HEK293 (cell line): ENCODE data around the gene TNFRSF6B.

Experiments
- ZBTB20 ChIP-seq: fragments of 450-650 bp; formaldehyde crosslinking; IDR thresholded peaks from 2 replicates; pipeline ENCODE4 v1.5.1; 2016; ENCODE audit warnings: missing biosample characterization, missing genetic modification characterization
- ZBTB21 ChIP-seq: fragments of 450-650 bp; formaldehyde crosslinking; IDR thresholded peaks from 2 replicates; pipeline ENCODE4 v1.5.1; 2017; ENCODE audit warnings: missing biosample characterization, missing genetic modification characterization
- ZNF335 ChIP-seq: fragments of 450-650 bp; formaldehyde crosslinking; conservative IDR thresholded peaks from 2 replicates; pipeline ENCODE4 v1.5.1; 2016; ENCODE audit warnings: missing biosample characterization, missing genetic modification characterization
- ZNF558 ChIP-seq: fragments of 450-650 bp; formaldehyde crosslinking; IDR thresholded peaks from 2 replicates; pipeline ENCODE4 v1.5.1; 2016; ENCODE audit warnings: missing biosample characterization, missing genetic modification characterization
- ZNF785 ChIP-seq: fragments of 450-650 bp; formaldehyde crosslinking; IDR thresholded peaks from 2 replicates; pipeline ENCODE4 v1.5.1; 2016; ENCODE audit warnings: missing biosample characterization, missing genetic modification characterization
- ZSCAN30 ChIP-seq: fragments of 450-650 bp; IDR thresholded peaks from 2 replicates; pipeline ENCODE4 v1.5.1; 2018; ENCODE audit warnings: missing biosample characterization, mild to moderate bottlenecking, missing genetic modification characterization, moderate library complexity
- ZXDB ChIP-seq: fragments of 450-650 bp; formaldehyde crosslinking; IDR thresholded peaks from 2 replicates; pipeline ENCODE4 v1.5.1; 2016; ENCODE audit warnings: missing biosample characterization, missing genetic modification characterization
- TF ChIP-seq, protein P1 (sequence below): fragments of 450-650 bp; formaldehyde crosslinking; IDR thresholded peaks from 2 replicates; pipeline ENCODE4 v1.5.1; 2016; ENCODE audit warnings: missing biosample characterization, missing genetic modification characterization
- TF ChIP-seq, protein P2 (sequence below): fragments of 450-650 bp; formaldehyde crosslinking; conservative IDR thresholded peaks from 2 replicates; pipeline ENCODE4 v1.5.1; 2016; ENCODE audit warnings: low read depth, missing biosample characterization, missing genetic modification characterization
- TF ChIP-seq, protein P3 (sequence below): fragments of 450-650 bp; formaldehyde crosslinking; optimal IDR thresholded peaks from 2 replicates; pipeline ENCODE3; 2016; ENCODE audit warnings: missing biosample characterization, mild to moderate bottlenecking, missing genetic modification characterization
- TF ChIP-seq, protein P4 (sequence below): fragments of 450-650 bp; formaldehyde crosslinking; IDR thresholded peaks from 2 replicates; pipeline ENCODE4 v1.5.1; 2016; ENCODE audit warnings: missing biosample characterization, missing genetic modification characterization
- TF ChIP-seq, protein P5 (sequence below): fragments of 450-650 bp; formaldehyde crosslinking; conservative IDR thresholded peaks from 2 replicates; pipeline ENCODE4 v1.5.1; 2016; ENCODE audit warnings: low read depth, missing biosample characterization, missing genetic modification characterization

TNFRSF6B gene

DNA sequence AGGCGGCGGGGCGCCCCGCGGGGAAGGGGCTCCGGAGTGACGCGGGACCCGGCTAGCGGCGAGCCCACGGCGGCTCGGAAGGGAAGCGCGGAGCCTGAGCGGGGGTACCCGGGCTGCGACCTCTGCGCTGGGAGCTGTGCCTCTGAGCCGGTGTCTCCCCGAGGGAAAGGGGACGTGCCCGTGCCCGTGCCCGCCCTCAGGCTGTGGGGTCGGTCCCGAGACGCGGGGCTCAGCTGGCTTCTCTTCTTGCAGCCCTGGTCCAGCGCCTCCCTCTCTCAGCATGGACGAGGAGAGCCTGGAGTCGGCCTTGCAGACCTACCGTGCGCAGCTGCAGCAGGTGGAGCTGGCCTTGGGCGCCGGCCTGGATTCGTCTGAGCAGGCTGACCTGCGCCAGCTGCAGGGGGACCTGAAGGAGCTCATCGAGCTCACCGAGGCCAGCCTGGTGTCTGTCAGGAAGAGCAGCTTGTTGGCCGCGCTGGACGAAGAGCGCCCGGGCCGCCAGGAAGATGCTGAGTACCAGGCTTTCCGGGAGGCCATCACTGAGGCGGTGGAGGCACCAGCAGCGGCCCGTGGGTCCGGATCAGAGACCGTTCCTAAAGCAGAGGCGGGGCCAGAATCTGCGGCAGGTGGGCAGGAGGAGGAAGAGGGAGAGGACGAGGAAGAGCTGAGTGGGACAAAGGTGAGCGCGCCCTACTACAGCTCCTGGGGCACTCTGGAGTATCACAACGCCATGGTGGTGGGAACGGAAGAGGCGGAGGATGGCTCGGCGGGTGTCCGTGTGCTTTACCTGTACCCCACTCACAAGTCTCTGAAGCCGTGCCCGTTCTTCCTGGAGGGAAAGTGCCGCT lies 12.1 kb downstream of the TNFRSF6B start (continued):
- TF ChIP-seq, protein P1, sequence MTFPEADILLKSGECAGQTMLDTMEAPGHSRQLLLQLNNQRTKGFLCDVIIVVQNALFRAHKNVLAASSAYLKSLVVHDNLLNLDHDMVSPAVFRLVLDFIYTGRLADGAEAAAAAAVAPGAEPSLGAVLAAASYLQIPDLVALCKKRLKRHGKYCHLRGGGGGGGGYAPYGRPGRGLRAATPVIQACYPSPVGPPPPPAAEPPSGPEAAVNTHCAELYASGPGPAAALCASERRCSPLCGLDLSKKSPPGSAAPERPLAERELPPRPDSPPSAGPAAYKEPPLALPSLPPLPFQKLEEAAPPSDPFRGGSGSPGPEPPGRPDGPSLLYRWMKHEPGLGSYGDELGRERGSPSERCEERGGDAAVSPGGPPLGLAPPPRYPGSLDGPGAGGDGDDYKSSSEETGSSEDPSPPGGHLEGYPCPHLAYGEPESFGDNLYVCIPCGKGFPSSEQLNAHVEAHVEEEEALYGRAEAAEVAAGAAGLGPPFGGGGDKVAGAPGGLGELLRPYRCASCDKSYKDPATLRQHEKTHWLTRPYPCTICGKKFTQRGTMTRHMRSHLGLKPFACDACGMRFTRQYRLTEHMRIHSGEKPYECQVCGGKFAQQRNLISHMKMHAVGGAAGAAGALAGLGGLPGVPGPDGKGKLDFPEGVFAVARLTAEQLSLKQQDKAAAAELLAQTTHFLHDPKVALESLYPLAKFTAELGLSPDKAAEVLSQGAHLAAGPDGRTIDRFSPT (tag by site-specific recombination), result no peak
- TF ChIP-seq ZNF785 (tag by site-specific recombination) (no peak), ZNF335 (tag by site-specific recombination) (peak; percentile 67), ZSCAN30 (tag by site-specific recombination) (no peak), ZBTB21 (tag by site-specific recombination) (no peak), ZNF558 (no peak), ZXDB (no peak), ZBTB20 (tag by site-specific recombination) (no peak)
- TF ChIP-seq, protein P2, sequence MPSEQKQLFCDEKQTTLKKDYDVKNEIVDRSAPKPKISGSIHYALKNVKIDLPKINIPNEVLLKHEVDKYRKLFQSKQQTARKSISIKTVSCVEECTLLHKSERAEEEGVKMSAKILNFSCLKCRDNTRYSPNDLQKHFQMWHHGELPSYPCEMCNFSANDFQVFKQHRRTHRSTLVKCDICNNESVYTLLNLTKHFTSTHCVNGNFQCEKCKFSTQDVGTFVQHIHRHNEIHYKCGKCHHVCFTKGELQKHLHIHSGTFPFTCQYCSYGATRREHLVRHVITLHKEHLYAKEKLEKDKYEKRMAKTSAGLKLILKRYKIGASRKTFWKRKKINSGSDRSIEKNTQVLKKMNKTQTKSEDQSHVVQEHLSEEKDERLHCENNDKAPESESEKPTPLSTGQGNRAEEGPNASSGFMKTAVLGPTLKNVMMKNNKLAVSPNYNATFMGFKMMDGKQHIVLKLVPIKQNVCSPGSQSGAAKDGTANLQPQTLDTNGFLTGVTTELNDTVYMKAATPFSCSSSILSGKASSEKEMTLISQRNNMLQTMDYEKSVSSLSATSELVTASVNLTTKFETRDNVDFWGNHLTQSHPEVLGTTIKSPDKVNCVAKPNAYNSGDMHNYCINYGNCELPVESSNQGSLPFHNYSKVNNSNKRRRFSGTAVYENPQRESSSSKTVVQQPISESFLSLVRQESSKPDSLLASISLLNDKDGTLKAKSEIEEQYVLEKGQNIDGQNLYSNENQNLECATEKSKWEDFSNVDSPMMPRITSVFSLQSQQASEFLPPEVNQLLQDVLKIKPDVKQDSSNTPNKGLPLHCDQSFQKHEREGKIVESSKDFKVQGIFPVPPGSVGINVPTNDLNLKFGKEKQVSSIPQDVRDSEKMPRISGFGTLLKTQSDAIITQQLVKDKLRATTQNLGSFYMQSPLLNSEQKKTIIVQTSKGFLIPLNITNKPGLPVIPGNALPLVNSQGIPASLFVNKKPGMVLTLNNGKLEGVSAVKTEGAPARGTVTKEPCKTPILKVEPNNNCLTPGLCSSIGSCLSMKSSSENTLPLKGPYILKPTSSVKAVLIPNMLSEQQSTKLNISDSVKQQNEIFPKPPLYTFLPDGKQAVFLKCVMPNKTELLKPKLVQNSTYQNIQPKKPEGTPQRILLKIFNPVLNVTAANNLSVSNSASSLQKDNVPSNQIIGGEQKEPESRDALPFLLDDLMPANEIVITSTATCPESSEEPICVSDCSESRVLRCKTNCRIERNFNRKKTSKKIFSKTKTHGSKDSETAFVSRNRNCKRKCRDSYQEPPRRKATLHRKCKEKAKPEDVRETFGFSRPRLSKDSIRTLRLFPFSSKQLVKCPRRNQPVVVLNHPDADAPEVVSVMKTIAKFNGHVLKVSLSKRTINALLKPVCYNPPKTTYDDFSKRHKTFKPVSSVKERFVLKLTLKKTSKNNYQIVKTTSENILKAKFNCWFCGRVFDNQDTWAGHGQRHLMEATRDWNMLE, result no peak
- TF ChIP-seq, protein P3, sequence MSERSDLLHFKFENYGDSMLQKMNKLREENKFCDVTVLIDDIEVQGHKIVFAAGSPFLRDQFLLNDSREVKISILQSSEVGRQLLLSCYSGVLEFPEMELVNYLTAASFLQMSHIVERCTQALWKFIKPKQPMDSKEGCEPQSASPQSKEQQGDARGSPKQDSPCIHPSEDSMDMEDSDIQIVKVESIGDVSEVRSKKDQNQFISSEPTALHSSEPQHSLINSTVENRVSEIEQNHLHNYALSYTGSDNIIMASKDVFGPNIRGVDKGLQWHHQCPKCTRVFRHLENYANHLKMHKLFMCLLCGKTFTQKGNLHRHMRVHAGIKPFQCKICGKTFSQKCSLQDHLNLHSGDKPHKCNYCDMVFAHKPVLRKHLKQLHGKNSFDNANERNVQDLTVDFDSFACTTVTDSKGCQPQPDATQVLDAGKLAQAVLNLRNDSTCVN (tag by site-specific recombination), result peak; percentile 21
- TF ChIP-seq, protein P4, sequence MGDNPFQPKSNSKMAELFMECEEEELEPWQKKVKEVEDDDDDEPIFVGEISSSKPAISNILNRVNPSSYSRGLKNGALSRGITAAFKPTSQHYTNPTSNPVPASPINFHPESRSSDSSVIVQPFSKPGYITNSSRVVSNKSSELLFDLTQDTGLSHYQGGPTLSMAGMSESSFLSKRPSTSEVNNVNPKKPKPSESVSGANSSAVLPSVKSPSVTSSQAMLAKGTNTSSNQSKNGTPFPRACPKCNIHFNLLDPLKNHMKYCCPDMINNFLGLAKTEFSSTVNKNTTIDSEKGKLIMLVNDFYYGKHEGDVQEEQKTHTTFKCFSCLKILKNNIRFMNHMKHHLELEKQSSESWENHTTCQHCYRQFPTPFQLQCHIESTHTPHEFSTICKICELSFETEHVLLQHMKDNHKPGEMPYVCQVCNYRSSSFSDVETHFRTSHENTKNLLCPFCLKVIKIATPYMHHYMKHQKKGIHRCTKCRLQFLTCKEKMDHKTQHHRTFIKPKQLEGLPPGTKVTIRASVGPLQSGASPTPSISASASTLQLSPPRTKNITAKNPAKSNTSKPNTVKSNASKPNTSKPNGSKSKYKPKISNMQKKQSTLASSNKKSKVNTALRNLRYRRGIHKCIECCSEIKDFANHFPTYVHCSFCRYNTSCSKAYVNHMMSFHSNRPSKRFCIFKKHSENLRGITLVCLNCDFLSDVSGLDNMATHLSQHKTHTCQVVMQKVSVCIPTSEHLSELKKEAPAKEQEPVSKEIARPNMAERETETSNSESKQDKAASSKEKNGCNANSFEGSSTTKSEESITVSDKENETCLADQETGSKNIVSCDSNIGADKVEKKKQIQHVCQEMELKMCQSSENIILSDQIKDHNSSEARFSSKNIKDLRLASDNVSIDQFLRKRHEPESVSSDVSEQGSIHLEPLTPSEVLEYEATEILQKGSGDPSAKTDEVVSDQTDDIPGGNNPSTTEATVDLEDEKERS (tag by site-specific recombination), result no peak
- TF ChIP-seq, protein P5, sequence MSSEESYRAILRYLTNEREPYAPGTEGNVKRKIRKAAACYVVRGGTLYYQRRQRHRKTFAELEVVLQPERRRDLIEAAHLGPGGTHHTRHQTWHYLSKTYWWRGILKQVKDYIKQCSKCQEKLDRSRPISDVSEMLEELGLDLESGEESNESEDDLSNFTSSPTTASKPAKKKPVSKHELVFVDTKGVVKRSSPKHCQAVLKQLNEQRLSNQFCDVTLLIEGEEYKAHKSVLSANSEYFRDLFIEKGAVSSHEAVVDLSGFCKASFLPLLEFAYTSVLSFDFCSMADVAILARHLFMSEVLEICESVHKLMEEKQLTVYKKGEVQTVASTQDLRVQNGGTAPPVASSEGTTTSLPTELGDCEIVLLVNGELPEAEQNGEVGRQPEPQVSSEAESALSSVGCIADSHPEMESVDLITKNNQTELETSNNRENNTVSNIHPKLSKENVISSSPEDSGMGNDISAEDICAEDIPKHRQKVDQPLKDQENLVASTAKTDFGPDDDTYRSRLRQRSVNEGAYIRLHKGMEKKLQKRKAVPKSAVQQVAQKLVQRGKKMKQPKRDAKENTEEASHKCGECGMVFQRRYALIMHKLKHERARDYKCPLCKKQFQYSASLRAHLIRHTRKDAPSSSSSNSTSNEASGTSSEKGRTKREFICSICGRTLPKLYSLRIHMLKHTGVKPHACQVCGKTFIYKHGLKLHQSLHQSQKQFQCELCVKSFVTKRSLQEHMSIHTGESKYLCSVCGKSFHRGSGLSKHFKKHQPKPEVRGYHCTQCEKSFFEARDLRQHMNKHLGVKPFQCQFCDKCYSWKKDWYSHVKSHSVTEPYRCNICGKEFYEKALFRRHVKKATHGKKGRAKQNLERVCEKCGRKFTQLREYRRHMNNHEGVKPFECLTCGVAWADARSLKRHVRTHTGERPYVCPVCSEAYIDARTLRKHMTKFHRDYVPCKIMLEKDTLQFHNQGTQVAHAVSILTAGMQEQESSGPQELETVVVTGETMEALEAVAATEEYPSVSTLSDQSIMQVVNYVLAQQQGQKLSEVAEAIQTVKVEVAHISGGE (tag by site-specific recombination), result no peak
